ENCODE measurements around the gene PSMD11. TPM values are rescaled to one million over a fixed set of nuclear protein-coding genes. Genes with fewer than 3 reads are reported as not detected.

Gene PSMD11
- polyA plus RNA-seq, 1 of the 3 experiments (the other 2 are of a cell fraction): 63.1 TPM

- H3F3A ChIP-seq (replicated peaks; ENCODE audit: insufficient read depth): no peaks in the 10 kb centered on the region
- TF ChIP-seq REST (IDR thresholded peaks at IDR 0.05; ENCODE audit: low read depth, low read length) (peak; percentile 65; the same call in 1 of the 2 replicates), IRF3 (IDR thresholded peaks at IDR 0.05; ENCODE audit: low read depth, low read length) (no peak), YY1 (IDR thresholded peaks at IDR 0.05; ENCODE audit: low read depth) (no peak), SIN3A (IDR thresholded peaks at IDR 0.05; ENCODE audit: borderline replicate concordance, low read depth, low read length) (no peak), FOXM1 (IDR thresholded peaks at IDR 0.05; ENCODE audit: low read depth) (no peak)
- H4K20me1 ChIP-seq (ENCODE audit: insufficient read depth): no peaks in the 10 kb centered on the region
- H3K79me2 ChIP-seq (ENCODE audit: insufficient read depth): no peaks in the 10 kb centered on the region
- H3K9me3 ChIP-seq: no peaks in the 10 kb centered on the region
- H3K4me1 ChIP-seq (ENCODE audit: control insufficient read depth in 1 of 2, insufficient read depth in 2 of 2, low read depth in 1 of 2, low read length in 1 of 2): peaks cover 0 to 30% of the 10 kb centered on the region in 2 experiments; a peak in 2 of 4 replicates
- H2AFZ ChIP-seq (ENCODE audit: low read depth): no peak overlapping the region
- ChIA-PET POLR2A (interaction anchor here (0.9 to 1.4 kb wide), 3 partner anchors 10 to 25 kb away, joined by 3 to 4 read pairs (median 3); no protein-coding TSS in a partner anchor), CTCF (interaction anchor here (1.1 to 2.2 kb wide), 3 partner anchors 12 to 259 kb away, joined by 3 to 6 read pairs (median 3); no protein-coding TSS in a partner anchor)
- peaks cover 0 to 11% of the 10 kb centered on the region in 2 experiments for H3K36me3 ChIP-seq (replicated peaks in 1 of 2; ENCODE audit: control insufficient read depth in 1 of 2, insufficient read depth in 2 of 2, low read length in 1 of 2)
- H3K4me2 ChIP-seq: no peak overlapping the region
- WGBS (ENCODE audit: low lambda C conversion rate): 77% methylated on average over 12 of the region's 45 CpGs
- H3K4me3 ChIP-seq (ENCODE audit: low read depth in 2 of 2, low read length in 1 of 2): no peak overlapping the region
- H3K9me2 ChIP-seq: no peaks in the 10 kb centered on the region
- no peak overlapping the region for H3K9ac ChIP-seq
- no peaks in the 10 kb centered on the region for H3K27me3 ChIP-seq (ENCODE audit: insufficient read depth)
- peak; percentile 83 for DNase-seq
- H3K27ac ChIP-seq (ENCODE audit: low read depth in 2 of 2, low read length in 1 of 2): no peak overlapping the region
Measured at GRCh38 chr17:32495359-32496231, 51.3 kb downstream of the PSMD11 start.

GRCh38 chr17:32496395-32497073 lies 52.2 kb downstream of the PSMD11 start:
- Histone ChIP-seq H3F3A (replicated peaks; ENCODE audit: insufficient read depth) (no peaks in the 10 kb centered on the region), H3K79me2 (ENCODE audit: insufficient read depth) (no peaks in the 10 kb centered on the region), H2AFZ (ENCODE audit: low read depth) (no peak overlapping the region), H3K4me1 (ENCODE audit: control insufficient read depth in 1 of 2, insufficient read depth in 2 of 2, low read depth in 1 of 2, low read length in 1 of 2) (peaks cover 0 to 22% of the 10 kb centered on the region in 2 experiments; a peak in 1 of 4 replicates), H3K36me3 (replicated peaks in 1 of 2; ENCODE audit: control insufficient read depth in 1 of 2, insufficient read depth in 2 of 2, low read length in 1 of 2) (peaks cover 0 to 2% of the 10 kb centered on the region in 2 experiments), H3K9ac (no peak overlapping the region), H3K27me3 (ENCODE audit: insufficient read depth) (no peaks in the 10 kb centered on the region), H3K9me2 (no peaks in the 10 kb centered on the region), H4K20me1 (ENCODE audit: insufficient read depth) (no peaks in the 10 kb centered on the region), H3K9me3 (no peaks in the 10 kb centered on the region), H3K27ac (ENCODE audit: low read depth in 2 of 2, low read length in 1 of 2) (no peak overlapping the region), H3K4me2 (0 out of 2 replicates have a peak overlapping the region, but pooled peaks have one; percentile 12), H3K4me3 (ENCODE audit: low read depth in 2 of 2, low read length in 1 of 2) (no peak overlapping the region)
- ChIA-PET POLR2A (no interaction called here), CTCF (interaction anchor here (2.2 kb wide), 1 partner anchor 162 kb away, joined by 6 read pairs; no protein-coding TSS in a partner anchor)
- DNase-seq: no peak
- 71% methylated on average over 12 of the region's 16 CpGs for WGBS (ENCODE audit: low lambda C conversion rate)
- peak; percentile 54; the same call in 1 of the 2 replicates for TF ChIP-seq FOSL2 (IDR thresholded peaks at IDR 0.05; ENCODE audit: borderline replicate concordance, low read depth)
- no peak for TF ChIP-seq PBX3 (IDR thresholded peaks at IDR 0.05)
- TF ChIP-seq JUND (IDR thresholded peaks at IDR 0.05): peak; percentile 29; the same call in 1 of the 2 replicates
- TF ChIP-seq, protein P1, sequence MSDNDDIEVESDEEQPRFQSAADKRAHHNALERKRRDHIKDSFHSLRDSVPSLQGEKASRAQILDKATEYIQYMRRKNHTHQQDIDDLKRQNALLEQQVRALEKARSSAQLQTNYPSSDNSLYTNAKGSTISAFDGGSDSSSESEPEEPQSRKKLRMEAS (IDR thresholded peaks at IDR 0.05; ENCODE audit: low read depth): no peak

All from SK-N-SH (cell line).